HT1080 (cell line): ENCODE measurements around the gene WDR91. TPM values are rescaled to one million over a fixed set of nuclear protein-coding genes. Genes with fewer than 3 reads are reported as not detected.

Experiments used
- small RNA-seq: library from RNA; depleted of rRNA; stranded (forward); fragments of <200 nt; gene quantifications from one replicate; pipeline ENCODE3, GENCODE V24; 2014
- total RNA-seq: library from RNA; depleted of rRNA; stranded (reverse); fragments of >200 nt; shearing (Covaris generic); gene quantifications from 2 replicates; pipeline ENCODE4 v1.2.3, GENCODE V29; 2014; rRNA removed

The WDR91 gene
- total RNA-seq, 1 experiment from 2014 or later, result 3.9 TPM

Small RNAs within 50 kb of the gene (small RNA-seq; reads per million reads assigned to genes)
- gene MIR6509, result not detected

Other genes with a start within 250 kb of the WDR91 start
- 1.1 and 1.2 TPM in 2 replicates for gene AGBL3, start 225.0 kb downstream of the WDR91 start, total RNA-seq
- 0.60 and 1.8 TPM in 2 replicates for gene TMEM140, start 63.5 kb downstream of the WDR91 start, total RNA-seq
- 68.0 and 69.9 TPM in 2 replicates for gene CYREN, start 40.8 kb downstream of the WDR91 start, total RNA-seq
- gene STRA8, start 22.3 kb upstream of the WDR91 start, total RNA-seq, result not detected in 2 replicates